ENCODE results near the gene EXO1. TPM values are rescaled to one million over a fixed set of nuclear protein-coding genes. Genes with fewer than 3 reads are reported as not detected.
"Not testable (repeated sequence)": the region's sequence is repeated elsewhere in the genome, so short reads cannot be mapped to it uniquely, and the experiment has no call there.

The EXO1 gene
- 1 to 10 TPM in 3 of 4 donors, under 1 TPM in 1; 0.66 to 5.8 (median 1.8) TPM for total RNA-seq

- peaks cover 0 to 8% (median 0%) of the 10 kb centered on the region in 4 donors for H3K4me1 ChIP-seq
- H3K36me3 ChIP-seq: no peaks in the 10 kb centered on the region
- H3K9me3 ChIP-seq: no peaks in the 10 kb centered on the region
- peak; percentile 88 to 95 (median 92) for DNase-seq
- peak within 1 kb of the TSS; percentile 69 to 97 (median 94) for H3K4me3 ChIP-seq
- TF ChIP-seq CTCF (IDR thresholded peaks at IDR 0.05) (peak in 3 of 6 experiments; percentile 17 to 41 (median 17)), POLR2A (IDR thresholded peaks at IDR 0.05) (peak in 1 of 2 donors; percentile 38)
- H3K27ac ChIP-seq: peak within 1 kb of the TSS; percentile 96 to 100 (median 98)
- H3K27me3 ChIP-seq: no peaks in the 10 kb centered on the region
These were observed at the start of gene EXO1 for GRCh38 chr1:241847796-241848685. Gene EXO1 (plus strand): TSS chr1:241848204. CDS start chr1:241850426, 2,222 bp downstream.

DNA sequence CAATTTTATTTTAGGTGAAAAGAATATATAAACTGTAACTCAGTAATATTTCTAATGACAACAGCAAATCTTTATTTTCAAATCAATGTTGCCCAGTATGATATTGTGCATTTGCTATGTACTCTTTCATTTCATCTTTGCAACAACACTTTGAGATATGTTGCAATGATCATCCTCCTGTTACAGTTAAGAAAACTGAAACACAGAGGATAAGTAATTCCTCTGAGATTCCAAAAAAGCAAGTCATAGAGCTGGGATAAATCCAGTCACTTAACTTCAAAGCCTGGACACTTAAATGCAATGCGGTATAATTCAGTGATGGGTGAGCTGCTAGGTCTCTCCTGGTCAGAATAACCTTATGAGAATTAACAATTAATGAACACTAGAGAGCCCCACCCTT is 48.6 kb upstream of the EXO1 start:
- DNase-seq: no peak
- H3K4me3 ChIP-seq: no peak overlapping the region
- no peaks in the 10 kb centered on the region for H3K9me3 ChIP-seq
- no peak for TF ChIP-seq POLR2A (IDR thresholded peaks at IDR 0.05)
- TF ChIP-seq CTCF (IDR thresholded peaks at IDR 0.05): no peak
- H3K27me3 ChIP-seq: no peaks in the 10 kb centered on the region
- no peak overlapping the region for H3K27ac ChIP-seq
- H3K36me3 ChIP-seq: no peaks in the 10 kb centered on the region
- no peaks in the 10 kb centered on the region for H3K4me1 ChIP-seq

DNA sequence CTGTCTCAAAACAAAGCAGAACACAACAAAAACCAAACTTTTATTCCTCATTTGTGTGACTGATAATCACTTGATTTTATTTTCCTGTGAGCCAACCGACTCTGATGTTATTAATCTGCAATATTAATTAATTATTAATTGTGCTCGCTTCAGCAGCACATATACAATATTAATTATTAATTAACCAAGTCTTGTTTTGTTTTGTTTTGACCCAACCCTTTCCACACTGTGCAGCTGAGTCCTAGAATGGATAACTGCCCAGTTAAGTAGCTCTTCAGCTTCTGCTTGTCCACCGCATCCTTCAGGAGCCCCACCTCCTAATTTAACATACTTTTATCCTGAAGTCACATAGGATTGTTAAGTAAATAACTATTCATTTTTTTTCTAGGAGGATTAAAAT is 47.4 kb upstream of the EXO1 start:
- no peaks in the 10 kb centered on the region for H3K36me3 ChIP-seq
- H3K27me3 ChIP-seq: no peaks in the 10 kb centered on the region
- no peak for DNase-seq
- no peak overlapping the region for H3K27ac ChIP-seq
- H3K4me1 ChIP-seq: no peaks in the 10 kb centered on the region
- no peaks in the 10 kb centered on the region for H3K9me3 ChIP-seq
- TF ChIP-seq POLR2A (IDR thresholded peaks at IDR 0.05) (no peak), CTCF (IDR thresholded peaks at IDR 0.05) (no peak)
- H3K4me3 ChIP-seq: no peak overlapping the region

DNA sequence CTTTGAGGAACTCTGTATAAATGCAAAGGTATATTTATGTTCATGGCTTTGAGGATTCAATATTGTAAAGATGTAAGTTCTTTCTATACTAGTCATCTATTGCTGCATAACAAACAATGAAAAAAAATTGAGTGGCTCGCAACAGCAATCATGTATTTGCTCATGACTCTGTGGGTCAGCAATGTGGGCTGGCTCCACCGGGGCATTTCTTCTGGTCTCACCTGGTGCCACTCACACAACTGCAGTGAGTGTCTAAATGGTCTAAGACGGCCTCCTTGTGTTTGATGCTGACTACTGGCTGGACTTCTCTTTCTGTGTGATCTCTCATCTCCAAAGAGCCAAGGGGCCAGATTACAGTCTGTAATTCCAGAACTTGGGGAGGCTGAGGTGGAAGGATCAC is 45.1 kb upstream of the EXO1 start:
- no peak for TF ChIP-seq POLR2A (IDR thresholded peaks at IDR 0.05)
- no peak for TF ChIP-seq CTCF (IDR thresholded peaks at IDR 0.05)

GRCh38 chr1:241804706-241805105 is 43.3 kb upstream of the EXO1 start:
- not testable (repeated sequence) for H3K9me3 ChIP-seq, H3K27me3 ChIP-seq, DNase-seq, H3K36me3 ChIP-seq, H3K4me3 ChIP-seq, H3K27ac ChIP-seq, H3K4me1 ChIP-seq

More for the DNA sequence above, 45.1 kb upstream of the EXO1 start:
- no peaks in the 10 kb centered on the region for H3K9me3 ChIP-seq
- H3K4me3 ChIP-seq: no peak overlapping the region
- no peak overlapping the region for H3K27ac ChIP-seq
- H3K36me3 ChIP-seq: no peaks in the 10 kb centered on the region
- H3K27me3 ChIP-seq: no peaks in the 10 kb centered on the region
- H3K4me1 ChIP-seq: no peaks in the 10 kb centered on the region
- DNase-seq: no peak

- no peak overlapping the region for H3K27ac ChIP-seq
- no peak for DNase-seq
- H3K4me1 ChIP-seq: no peaks in the 10 kb centered on the region
- no peak overlapping the region for H3K4me3 ChIP-seq
- H3K27me3 ChIP-seq: no peaks in the 10 kb centered on the region
- TF ChIP-seq CTCF (IDR thresholded peaks at IDR 0.05) (no peak), POLR2A (IDR thresholded peaks at IDR 0.05) (no peak)
- H3K9me3 ChIP-seq: no peaks in the 10 kb centered on the region
- H3K36me3 ChIP-seq: no peaks in the 10 kb centered on the region
These were observed 39.7 kb upstream of the EXO1 start for GRCh38 chr1:241808265-241808664.

Data from Peyer's patch (tissue), 4 donors.